ENCODE results near the gene PSMA6. TPM values are rescaled to one million over a fixed set of nuclear protein-coding genes. Genes with fewer than 3 reads are reported as not detected.

The PSMA6 gene
- total and polyA plus RNA-seq, 2 of the 13 experiments (the other 11 are each of a cell fraction or from before 2014, with no cell fraction given): 525 to 1,109 TPM

DNA sequence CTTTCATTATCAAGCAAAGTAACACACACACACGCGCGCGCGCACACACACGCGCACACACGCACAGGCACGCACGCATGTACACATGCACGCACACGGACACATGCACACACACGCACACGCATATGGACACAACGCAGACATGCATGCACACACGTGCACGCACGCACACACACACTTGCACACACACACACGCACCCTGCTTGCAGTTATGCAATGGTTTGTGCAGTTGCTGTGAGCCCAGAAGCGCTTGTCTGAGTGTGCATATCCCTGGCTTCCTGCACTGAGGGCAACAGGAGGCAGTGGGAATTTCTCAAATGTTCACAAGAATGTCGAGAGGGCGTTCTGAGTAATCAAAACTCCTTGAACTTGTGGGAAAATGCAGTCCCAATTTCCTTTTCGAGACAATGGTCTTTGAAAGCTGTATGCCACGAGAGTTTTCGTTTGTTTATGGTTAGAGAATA is 70.8 kb downstream of the PSMA6 start (continued):
- TF ChIP-seq PRDM10 (CRISPR knock-in tag; IDR thresholded peaks at IDR 0.05; ENCODE audit: low read depth): no peak
- no peak for TF ChIP-seq ZNF180 (CRISPR knock-in tag; IDR thresholded peaks at IDR 0.05; ENCODE audit: borderline replicate concordance, low read depth)
- no peak for TF ChIP-seq DMAP1 (CRISPR knock-in tag; IDR thresholded peaks at IDR 0.05)
- TF ChIP-seq GTF2F1 (IDR thresholded peaks at IDR 0.05; ENCODE audit: low read length): no peak
- TF ChIP-seq YEATS2 (CRISPR knock-in tag; IDR thresholded peaks at IDR 0.05; ENCODE audit: borderline replicate concordance): no peak
- no peak for TF ChIP-seq TFE3 (CRISPR knock-in tag; IDR thresholded peaks at IDR 0.05)
- TF ChIP-seq, protein P1, sequence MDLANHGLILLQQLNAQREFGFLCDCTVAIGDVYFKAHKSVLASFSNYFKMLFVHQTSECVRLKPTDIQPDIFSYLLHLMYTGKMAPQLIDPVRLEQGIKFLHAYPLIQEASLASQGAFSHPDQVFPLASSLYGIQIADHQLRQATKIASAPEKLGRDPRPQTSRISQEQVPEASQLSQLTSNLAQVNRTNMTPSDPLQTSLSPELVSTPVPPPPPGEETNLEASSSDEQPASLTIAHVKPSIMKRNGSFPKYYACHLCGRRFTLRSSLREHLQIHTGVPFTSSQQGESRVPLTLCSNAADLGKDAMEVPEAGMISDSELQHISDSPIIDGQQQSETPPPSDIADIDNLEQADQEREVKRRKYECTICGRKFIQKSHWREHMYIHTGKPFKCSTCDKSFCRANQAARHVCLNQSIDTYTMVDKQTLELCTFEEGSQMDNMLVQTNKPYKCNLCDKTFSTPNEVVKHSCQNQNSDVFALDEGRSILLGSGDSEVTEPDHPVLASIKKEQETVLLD (CRISPR knock-in tag; IDR thresholded peaks at IDR 0.05; ENCODE audit: low read depth): no peak
- no peak for TF ChIP-seq MLXIP (CRISPR knock-in tag; IDR thresholded peaks at IDR 0.05; ENCODE audit: borderline replicate concordance)
- no peak for TF ChIP-seq NFIC (IDR thresholded peaks at IDR 0.05; ENCODE audit: low read length)
- no peak for TF ChIP-seq ZNF234 (CRISPR knock-in tag; conservative IDR thresholded peaks at IDR 0.05)
- no peak for TF ChIP-seq HHEX (CRISPR knock-in tag; IDR thresholded peaks at IDR 0.05)
- TF ChIP-seq SRY (CRISPR knock-in tag; IDR thresholded peaks at IDR 0.05): no peak
- TF ChIP-seq ZNF225 (CRISPR knock-in tag; IDR thresholded peaks at IDR 0.05): peak; percentile 69; the same call in 1 of the 2 replicates
- TF ChIP-seq ZNF20 (CRISPR knock-in tag; IDR thresholded peaks at IDR 0.05): no peak
- TF ChIP-seq ZNF850 (CRISPR knock-in tag; conservative IDR thresholded peaks at IDR 0.05): no peak
- no peak for TF ChIP-seq TAF15 (IDR thresholded peaks at IDR 0.05; ENCODE audit: low read depth, low read length, poor library complexity, severe bottlenecking)
- 0 out of 2 replicates have a peak, but pooled peaks have one; percentile 40 for TF ChIP-seq ZNF101 (CRISPR knock-in tag; IDR thresholded peaks at IDR 0.05; ENCODE audit: borderline replicate concordance, low read depth)
- no peak for TF ChIP-seq ZEB1 (IDR thresholded peaks at IDR 0.05; ENCODE audit: insufficient replicate concordance, low read depth)
- no peak for TF ChIP-seq TGIF2 (CRISPR knock-in tag; IDR thresholded peaks at IDR 0.05)
- TF ChIP-seq, protein P2, sequence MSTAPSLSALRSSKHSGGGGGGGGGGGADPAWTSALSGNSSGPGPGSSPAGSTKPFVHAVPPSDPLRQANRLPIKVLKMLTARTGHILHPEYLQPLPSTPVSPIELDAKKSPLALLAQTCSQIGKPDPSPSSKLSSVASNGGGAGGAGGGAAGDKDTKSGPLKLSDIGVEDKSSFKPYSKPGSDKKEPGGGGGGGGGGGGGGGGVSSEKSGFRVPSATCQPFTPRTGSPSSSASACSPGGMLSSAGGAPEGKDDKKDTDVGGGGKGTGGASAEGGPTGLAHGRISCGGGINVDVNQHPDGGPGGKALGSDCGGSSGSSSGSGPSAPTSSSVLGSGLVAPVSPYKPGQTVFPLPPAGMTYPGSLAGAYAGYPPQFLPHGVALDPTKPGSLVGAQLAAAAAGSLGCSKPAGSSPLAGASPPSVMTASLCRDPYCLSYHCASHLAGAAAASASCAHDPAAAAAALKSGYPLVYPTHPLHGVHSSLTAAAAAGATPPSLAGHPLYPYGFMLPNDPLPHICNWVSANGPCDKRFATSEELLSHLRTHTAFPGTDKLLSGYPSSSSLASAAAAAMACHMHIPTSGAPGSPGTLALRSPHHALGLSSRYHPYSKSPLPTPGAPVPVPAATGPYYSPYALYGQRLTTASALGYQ (CRISPR knock-in tag; IDR thresholded peaks at IDR 0.05): no peak
